HG02763 (cell line): Measurements from ENCODE around the gene ASGR1.
A peak's percentile ranks its signal among the peaks of the same experiment; 100 is the strongest.

Source experiments
- ATAC-seq: cut with Tn5 transposase; IDR thresholded peaks from one replicate; pipeline ENCODE4 v1.9.1; 2021; ENCODE audit warnings: mild to moderate bottlenecking, moderate library complexity; ENCODE audit not compliant: unreplicated experiment

The ASGR1 gene, protein sequence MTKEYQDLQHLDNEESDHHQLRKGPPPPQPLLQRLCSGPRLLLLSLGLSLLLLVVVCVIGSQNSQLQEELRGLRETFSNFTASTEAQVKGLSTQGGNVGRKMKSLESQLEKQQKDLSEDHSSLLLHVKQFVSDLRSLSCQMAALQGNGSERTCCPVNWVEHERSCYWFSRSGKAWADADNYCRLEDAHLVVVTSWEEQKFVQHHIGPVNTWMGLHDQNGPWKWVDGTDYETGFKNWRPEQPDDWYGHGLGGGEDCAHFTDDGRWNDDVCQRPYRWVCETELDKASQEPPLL

DNA sequence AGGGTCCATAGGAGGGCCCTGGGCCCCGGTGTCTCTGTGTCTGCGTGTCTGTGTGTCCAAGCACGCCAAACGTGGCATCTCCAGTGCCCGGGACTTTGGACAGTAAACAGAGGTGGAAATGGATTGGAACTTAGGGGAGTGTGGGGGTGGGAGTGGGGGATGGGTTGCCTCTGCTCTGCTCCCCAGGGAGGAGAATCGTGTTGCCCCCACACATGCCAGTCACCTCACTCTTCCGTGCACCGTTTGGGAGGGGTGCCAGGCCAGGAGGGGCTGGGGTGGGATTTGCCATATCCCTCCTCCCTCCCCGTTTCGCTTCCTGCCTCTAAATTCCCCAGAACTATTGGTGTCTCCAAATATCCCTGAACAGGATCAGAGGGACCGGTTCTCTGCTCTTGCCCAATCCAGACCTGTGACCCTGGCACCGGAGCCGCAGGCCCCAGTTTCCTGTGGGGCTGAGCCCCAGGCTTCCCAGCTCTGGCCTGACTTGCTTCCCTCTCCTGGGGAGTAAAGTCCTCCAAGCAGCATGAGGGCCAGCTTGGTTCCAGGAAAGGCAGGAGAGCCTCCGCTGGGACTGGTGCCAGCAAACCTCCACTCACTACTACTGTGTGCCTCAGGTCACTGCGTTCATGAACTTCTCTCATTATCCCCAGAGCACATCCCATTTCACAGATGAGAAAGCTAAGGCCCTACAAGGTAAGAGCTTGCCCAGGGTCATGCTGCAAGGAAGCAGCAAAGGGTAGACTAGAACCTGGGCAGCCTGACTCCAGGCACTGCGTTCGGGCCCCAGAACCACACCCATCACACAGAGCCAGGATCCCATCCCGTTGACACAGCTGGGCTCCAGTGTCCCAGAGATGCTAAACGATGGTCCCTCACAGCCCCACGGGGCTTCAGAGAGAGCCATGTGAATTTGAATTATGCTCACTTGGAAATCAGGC, at the start of gene ASGR1:
Gene ASGR1 (minus strand): TSS at position 54 of the 938 bp plus-strand sequence. CDS start 807 bp downstream, outside the sequence.
- no peak for ATAC-seq

DNA sequence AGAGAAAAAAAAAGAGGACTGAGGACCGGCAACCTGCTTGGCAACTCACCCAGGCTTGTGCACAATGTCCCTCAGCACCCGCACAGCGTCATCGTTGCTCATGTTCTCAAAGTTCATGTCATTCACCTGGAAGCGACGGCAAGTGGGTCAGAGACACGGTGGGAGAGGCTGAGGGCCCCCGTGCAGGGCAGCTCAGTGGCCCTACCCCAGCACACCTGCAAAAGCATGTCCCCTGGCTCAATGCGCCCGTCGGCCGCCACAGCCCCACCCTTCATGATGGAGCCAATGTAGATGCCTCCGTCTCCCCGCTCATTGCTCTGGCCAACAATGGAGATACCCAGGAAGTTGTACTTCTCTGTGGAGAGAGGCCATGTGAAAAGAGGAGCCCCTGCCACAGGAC, 49.8 kb upstream of the ASGR1 start:
- no peak for ATAC-seq

DNA sequence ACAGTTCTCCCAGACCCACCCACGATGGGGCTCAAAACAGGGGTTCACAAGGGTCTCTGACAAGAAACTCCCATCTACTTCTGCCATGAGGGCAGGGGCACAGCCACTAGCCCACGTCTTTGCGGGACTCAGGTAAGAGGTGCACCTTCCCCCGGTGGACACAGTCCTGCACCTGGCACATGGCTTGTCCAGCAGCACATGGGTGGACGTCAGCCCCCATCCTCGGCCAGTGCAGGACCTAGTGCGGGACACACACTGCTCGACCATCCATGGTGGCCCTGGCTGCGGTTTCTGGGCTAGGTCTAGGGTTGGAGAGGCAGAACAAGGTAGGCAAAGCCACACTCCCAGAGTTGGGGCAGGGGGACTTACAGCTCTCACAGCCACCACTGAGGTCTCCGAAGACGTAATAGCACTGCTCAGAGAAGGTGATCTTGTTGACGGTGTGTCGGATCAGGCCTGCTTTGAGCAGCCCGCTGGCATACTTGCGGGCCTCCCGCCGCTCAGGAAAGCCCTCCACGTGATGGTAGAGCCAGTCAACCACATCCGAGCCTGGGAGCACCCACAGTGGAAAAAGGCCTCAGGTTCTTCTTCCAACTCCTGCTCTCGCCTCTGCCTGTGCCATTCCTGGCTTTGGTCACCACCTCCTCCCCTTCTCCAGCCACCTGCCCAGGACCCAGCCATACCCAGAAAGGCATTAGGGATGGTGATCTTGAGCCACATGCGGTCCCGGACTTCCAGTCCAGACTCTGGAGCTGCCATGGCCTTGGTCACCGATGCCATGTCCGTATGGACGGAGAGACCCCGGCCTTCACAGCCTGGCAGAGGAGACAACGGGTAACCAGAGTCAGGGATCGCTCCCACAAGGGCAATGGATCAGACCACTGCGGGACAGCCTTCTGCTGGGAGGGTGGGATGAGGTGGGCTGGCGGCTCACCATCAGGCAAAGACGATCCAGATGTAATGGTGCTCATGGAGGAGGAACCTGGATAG, 47.8 kb upstream of the ASGR1 start:
- no peak for ATAC-seq

DNA sequence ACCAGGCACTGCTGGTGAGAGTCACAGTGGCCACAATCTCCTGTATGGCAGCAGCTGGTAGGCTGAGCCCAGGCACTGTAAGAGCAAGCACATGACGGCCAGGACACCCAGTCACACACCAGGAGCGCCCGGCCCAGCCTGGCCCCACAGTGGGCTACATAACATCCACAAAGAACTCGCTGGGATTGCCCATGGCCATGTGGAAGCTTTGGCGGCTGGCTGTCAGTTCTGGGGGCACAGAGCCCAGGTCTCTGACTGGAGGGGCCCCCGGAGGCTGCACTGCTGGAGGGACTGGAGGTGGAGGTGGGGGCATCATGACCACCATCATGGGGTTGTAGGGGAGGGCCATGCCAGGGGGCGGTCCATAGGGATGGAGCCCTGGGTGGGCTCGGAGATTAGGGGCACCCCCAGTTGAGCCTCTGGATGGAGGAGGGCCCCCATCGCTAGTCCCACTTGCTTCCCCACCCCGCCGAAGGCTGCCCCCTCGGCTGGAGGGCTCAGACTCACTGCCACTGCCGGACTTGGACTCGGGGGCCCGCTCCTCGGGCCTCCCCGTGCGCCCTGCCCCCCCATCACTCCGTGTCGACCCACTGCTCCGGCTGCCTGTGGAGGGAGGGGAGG, 46.7 kb upstream of the ASGR1 start:
- ATAC-seq = no peak

DNA sequence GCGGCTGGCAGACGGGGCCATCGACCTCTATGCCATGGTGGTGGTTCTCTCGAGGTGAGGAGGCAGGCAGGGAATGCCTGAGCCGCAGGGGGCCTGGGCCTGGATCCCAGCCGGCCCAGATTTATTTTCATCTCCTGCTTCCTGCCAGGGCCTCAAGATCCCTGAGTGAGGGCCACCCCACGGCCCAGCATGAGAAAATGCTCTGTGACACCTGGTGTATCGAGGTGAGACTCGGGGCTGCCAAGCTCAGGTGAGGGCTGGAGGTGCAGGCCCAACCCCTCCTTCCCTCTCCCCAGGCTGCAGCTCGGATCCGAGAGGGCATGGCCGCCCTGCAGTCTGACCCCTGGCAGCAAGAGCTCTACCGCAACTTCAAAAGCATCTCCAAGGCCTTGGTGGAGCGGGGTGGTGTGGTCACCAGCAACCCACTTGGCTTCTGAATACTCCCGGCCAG, 45.5 kb upstream of the ASGR1 start:
- ATAC-seq = no peak

DNA sequence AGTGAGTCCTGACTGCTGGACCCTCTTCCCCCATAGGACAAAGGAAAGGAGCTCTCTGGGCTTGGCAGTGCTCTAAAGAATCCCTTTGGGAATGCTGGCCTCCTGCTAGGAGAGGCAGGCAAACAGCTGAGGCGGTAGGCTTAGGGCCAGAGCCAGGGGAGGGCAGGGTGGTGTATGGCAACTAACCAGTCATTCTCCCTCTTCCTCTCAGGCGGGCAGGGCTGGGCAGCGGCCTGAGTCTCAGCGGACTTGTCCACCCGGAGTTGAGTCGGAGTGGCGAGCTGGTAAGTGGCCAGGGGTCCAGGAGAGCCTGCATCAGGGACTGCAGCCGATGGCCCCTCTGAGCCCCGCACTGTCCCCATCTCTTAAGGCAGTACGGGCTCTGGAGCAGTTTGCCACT, 44.9 kb upstream of the ASGR1 start:
- ATAC-seq = no peak

DNA sequence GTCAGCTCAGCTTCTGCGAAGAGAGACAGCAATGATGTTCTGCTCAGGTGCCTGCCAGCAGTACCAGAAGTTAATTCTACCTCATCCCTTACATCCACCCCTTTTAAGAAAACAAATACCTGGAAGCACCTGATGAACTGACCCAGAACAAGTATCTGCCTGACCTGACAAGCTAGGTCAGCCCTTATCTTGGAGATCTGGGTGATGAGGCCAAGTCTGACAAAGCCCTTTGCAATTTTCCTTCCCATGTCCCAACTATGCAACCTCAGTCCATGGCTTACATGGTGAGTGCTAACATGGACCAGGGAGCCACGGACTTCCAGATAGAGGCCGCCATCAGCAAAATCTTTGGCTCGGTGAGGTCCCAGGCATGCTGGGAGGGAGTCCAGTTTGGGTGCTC, 44.2 kb upstream of the ASGR1 start:
- ATAC-seq = no peak

DNA sequence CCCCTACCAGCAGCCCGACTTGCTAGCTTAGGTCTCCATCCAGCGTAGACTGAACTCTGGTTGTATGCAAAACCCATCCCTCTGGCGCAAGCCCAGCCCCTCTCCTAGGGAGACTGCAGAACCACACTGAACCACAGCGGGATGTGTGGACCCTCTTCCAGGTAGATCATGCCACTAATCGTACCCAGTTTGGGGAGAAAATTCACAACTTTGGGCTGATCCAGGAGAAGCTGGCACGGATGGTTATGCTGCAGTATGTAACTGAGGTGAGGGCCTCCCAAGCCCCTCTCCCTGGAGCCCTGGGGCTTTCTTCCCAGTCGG, 43.8 kb upstream of the ASGR1 start:
- no peak for ATAC-seq

DNA sequence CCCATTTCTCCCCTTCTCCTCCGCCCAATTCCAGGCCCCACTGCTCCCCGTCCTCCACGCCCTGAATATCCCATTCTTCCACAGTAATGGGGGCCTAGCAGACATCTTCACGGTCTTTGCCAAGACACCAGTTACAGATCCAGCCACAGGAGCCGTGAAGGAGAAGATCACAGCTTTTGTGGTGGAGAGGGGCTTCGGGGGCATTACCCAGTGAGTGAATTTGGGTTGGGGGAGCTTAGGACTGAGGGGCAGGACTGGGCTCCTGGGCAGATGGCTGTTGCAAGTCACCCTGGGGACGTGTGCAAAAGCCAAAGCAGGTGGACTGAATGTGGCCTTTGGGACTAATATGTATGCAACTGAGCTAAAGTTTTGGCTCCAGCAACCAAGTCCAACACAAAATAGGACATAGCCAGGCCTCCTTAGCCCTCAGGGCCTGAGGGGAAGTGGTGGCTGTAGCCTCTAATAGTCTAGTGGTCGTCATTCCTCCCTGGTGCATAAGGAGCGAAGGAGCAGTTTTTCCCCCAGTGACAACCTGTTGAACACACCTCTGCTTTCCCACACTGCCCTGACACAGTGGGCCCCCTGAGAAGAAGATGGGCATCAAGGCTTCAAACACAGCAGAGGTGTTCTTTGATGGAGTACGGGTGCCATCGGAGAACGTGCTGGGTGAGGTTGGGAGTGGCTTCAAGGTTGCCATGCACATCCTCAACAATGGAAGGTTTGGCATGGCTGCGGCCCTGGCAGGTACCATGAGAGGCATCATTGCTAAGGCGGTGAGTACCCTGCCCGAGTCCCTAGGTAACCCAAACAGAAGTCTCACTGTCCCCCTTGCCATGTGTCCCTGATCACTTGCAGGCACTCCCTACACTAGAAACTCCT, 43.2 kb upstream of the ASGR1 start:
- ATAC-seq = no peak

DNA sequence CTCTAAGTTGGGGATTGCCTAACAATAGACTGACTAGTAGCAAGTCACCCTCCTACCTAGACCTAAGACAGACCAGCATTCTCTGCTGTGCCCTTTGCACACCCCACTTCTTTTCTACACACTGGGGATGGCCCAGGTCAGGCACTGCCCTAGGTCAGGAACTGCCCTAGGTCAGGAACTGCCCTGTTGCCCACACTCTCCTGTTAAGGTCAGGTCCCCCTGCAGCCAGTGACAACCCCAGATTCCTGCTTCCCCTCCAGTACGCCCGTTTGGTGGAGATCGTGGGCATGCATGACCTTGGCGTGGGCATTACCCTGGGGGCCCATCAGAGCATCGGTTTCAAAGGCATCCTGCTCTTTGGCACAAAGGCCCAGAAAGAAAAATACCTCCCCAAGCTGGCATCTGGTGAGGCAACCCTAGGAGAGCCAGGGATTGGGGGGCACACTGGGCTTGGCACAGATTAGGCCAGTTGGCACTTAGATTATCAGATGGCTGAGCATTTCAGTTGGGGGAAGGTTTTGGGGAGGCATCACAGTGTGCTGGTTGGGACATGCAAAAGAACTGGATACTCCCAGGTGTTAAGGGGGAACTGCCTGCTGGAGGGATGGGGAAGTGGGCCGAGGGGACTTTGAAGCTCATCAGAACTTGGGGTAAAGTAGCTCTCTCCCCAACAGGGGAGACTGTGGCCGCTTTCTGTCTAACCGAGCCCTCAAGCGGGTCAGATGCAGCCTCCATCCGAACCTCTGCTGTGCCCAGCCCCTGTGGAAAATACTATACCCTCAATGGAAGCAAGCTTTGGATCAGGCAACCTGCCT, 42.3 kb upstream of the ASGR1 start:
- no peak for ATAC-seq

DNA sequence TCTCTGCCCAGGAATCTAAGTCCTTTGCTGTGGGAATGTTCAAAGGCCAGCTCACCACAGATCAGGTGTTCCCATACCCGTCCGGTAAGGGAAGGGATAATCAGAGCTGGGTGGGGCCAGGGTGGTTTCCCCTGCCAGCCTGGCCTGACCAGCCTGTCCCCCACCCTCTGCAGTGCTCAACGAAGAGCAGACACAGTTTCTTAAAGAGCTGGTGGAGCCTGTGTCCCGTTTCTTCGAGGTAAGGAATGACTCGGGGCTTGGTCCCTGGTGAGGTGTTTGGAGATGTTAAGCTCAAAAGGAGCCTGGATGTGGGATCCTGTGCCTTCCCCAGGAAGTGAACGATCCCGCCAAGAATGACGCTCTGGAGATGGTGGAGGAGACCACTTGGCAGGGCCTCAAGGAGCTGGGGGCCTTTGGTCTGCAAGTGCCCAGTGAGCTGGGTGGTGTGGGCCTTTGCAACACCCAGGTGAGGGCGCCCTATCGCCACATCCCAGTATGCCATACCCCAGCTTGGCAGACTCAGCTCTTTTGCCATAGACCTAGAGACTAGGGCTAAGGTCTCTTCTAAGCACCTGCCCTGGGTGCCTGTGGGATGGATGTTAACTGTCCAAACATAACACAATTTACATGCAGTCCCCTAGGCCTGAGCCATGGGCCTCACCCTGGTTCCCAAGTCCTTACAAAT, 41.6 kb upstream of the ASGR1 start:
- no peak for ATAC-seq

DNA sequence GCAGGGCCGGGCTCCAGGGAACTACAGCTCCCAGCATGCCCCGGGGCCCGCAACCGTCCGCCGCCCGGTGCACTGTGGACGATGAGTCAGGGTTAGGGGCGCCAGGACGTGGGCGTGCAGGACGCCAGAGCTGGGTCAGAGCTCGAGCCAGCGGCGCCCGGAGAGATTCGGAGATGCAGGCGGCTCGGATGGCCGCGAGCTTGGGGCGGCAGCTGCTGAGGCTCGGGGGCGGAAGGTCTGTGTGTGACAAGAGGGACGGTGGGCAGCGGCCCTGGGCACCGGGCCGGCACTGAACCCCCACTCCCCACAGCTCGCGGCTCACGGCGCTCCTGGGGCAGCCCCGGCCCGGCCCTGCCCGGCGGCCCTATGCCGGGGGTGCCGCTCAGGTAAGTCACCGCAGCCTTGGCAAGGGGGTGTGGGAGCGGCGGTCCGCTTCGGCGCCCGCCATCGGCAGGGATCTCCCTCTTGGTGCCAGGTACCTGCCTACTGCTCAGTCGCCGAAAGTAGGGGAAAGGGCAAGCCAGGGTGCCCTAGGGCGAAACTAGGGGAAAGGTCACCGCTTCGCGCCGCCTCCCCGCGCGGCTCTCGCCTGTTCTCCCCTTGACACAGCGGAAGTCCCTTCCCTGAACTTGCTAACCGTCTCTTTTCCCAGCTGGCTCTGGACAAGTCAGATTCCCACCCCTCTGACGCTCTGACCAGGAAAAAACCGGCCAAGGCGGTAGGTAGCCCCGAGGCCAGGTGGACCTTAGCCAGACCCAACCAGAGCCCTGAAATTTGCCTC, 40.8 kb upstream of the ASGR1 start, which contains the start of the genes ACADVL and DLG4:
Gene ACADVL (plus strand): TSS at position 127 of the 781 bp plus-strand sequence. CDS start 47 bp downstream, at position 174.
Gene DLG4 (minus strand): TSS at position 25 of the 781 bp plus-strand sequence.
- peak; percentile 62 for ATAC-seq

DNA sequence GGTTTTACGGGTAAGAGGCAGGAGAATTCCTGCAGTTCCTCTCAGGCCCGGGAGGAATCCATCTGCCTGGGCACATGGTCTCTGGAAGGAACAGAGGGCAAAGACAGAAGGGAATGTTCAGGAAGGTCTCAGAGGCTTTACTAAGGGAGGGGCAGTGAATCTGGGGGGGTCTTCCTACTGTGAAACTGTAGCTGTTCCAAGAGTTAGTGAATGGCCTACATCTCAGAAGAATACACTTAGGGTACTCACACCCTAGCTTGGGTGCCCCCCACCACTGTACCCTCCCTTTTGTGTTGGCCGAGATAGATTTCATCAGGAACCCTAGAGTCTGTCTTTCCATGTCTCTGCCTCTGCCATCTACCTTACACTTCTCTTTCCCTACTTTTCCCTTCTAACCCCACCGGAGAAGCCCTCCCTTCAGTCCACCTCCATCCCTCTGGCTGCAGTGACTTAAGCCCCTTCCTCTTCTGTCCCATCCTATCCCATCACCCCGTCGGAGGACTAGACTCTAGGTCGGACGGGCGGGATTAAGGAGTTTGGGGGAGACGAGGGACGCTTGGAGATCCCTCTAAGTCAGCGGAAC, 40.1 kb upstream of the ASGR1 start:
- no peak for ATAC-seq

DNA sequence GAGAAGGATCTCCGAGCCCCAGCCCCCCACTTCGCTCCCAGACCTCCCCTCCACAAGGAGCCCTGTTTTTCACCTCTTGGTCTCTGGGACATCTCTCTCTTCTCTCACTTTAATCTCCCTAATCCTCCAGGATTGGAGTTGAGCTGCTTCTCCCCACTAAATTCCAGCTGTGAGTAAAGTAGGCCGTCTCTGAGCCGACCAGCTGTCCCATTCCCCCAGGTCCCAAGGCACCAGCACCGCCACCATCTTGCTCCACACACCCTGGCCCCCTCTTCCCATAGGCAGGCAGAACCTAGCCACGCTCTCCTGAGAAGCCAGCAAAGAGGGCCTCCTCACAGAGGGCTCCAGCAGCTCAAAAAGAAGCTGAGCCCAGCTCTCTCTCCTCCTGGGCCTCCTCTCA, 39.6 kb upstream of the ASGR1 start:
- no peak for ATAC-seq

DNA sequence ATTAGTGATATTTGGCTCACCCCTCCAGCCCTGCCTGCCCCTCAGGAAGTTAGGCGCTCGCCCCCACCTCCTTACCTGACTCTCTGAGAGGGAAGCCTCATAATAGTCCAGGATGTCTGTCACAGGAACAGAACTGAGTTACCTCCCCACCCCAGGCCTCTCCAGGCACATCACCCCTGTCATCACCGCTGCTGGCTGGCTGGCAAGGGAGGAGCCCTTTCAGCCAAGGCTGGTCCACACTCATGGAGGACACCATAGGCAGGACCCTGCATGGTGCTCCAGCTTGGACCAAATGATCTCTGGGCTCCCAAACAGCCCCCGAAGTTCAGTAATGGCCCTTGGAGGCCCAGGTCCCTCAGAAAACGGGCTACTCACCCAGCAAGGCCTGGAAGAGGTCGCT, 39.0 kb upstream of the ASGR1 start:
- ATAC-seq = no peak

DNA sequence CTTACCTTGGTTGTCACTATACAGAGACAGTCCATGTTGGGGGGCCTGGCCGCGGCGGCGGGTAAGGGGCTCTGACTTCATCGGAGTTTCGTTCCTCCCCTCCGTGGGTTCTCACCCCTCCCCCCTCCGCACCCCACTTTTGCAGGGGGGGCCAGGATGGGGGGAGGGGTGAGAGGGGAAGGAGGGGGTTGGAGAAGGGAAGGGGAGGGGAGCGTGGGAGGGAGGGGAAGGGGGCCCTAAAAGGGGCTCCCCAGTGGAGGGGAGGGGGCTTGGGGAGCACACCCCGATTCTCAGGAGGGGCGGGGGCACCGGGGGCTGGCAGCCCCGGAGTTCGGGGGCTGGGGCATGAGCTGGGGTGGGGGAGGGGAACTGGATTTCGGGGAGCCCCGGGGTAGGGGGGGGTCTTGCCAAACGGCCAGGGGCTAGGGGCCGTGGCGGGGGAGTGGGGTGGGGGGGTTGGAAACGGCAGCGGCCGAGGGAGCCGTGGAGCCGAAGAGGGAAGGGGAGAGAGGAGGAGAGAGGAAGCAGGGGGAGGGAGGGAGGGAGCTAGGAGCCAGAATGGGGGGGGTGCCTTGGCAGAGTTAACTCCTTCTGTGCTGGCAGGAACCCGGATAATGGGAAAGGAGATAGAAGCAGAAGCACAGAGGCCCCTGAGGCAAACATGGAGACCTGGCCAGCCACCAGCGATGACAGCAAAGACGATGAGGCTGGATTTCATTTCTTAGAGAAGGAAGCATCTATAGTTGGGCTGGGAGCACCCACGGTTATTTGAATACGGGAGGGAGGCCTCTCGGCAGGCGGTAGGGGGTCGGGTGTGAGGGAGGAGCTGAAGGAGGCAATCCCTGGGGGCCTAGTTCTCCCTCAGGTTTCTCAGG, 38.2 kb upstream of the ASGR1 start:
- no peak for ATAC-seq
